Kidney tubule cell (primary cell): ENCODE data around the gene SLC7A5.
"Not testable (repeated sequence)": the region's sequence is repeated elsewhere in the genome, so short reads cannot be mapped to it uniquely, and the experiment has no call there.

Experiments
- DNase-seq: peaks from one replicate; pipeline ENCODE4 v3.0.0-alpha.2; 2018; ENCODE audit warnings: low spot score

Gene SLC7A5

DNA sequence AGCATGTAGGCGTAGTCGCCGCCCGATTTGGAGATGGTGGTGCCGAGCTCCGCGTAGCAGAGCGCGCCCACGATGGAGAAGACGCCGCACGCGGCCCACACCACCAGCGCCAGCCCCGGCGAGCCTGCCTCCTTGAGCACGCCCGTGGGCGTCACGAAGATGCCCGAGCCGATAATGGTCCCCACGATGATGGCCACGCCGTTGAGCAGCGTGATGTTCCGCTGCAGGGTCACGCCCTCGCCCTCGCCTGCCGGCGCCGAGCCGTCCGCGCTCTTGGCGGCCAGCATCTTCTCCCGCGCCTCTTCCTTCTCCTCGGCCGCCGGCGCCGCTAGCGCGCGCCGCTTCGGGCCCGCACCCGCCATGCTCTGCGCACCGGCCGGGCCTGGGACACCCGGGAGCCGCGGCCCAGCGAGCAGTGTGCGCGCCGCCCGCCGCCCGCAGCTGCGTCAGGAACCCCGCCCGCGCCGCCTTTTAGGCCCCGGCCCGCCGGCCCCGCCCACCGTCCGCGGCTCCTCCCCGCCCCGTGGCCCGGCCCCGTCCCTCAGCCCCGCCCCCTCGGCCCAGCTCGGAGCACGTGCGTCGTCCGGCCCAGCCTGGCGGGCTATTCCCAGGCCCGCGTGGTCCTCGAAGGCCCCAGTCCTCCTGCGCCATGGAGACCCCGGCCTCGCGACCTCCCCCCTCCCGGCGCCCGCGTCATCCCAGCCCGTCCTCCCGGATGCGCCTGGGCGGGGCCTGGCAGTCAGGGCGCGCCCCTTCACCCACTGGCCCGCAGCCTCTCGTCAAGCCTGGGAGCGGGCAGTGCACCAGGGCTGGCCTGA is at the start of gene SLC7A5:
Gene SLC7A5, minus strand, starts transcription at position 447 of the 818 bp plus-strand sequence. Its CDS starts 85 bp downstream, at position 362.
- DNase-seq = peak; percentile 74

DNA sequence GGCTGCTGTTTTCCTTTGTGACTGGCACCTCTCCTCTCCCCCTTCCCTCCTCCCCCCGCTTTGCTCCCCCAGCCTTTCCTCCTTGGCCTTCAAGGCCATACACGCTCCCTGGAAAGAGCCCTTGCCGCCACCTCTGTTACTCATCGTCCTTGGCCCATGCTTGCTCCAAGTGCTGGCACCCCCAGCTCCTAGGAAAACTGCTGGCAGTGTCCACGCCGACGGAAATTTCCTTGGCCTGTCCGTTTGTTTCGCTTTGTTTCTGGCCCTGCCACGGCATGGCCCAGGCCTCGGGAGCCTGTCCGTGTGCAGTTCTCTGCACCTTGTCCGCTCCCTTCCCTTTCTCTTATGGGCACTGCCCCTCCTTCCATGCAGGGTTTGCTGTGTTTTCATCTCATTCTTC is 49.0 kb upstream of the SLC7A5 start:
- DNase-seq = no peak

DNA sequence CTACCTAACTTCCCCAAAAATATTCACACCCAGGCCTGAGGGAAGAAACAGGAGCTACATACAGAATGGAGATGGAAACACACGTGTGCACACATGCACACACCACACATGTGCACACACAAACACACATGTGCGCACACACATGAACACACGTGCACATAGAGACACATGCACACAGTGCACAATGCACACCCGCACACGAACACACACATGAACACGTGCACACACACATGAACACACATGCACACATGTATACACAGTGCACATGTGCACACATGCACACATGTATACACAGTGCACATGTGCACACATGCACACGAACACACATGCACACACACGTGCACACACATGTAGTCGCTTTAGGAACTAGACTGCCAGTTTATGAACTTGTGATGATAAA is 48.2 kb upstream of the SLC7A5 start:
- no peak for DNase-seq

DNA sequence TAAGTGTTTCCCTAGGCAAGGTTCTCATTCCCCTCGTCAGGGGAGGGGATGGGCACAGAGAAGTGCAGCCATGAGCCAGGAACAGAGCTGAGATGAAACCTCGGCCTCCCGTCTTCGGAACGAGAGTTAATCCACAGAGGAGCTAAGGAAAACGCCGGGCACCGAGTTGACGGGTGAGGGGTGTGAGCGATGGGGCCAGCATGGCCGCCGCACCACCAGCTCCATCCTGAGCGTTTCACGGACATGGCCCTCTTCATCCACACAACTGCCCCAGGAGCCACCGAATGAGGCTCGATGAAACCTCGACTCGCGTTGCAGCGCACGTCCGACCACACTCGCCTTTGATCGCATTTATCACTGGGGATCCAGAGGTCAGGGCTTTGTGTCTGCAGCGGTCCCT is 45.5 kb upstream of the SLC7A5 start:
- no peak for DNase-seq

DNA sequence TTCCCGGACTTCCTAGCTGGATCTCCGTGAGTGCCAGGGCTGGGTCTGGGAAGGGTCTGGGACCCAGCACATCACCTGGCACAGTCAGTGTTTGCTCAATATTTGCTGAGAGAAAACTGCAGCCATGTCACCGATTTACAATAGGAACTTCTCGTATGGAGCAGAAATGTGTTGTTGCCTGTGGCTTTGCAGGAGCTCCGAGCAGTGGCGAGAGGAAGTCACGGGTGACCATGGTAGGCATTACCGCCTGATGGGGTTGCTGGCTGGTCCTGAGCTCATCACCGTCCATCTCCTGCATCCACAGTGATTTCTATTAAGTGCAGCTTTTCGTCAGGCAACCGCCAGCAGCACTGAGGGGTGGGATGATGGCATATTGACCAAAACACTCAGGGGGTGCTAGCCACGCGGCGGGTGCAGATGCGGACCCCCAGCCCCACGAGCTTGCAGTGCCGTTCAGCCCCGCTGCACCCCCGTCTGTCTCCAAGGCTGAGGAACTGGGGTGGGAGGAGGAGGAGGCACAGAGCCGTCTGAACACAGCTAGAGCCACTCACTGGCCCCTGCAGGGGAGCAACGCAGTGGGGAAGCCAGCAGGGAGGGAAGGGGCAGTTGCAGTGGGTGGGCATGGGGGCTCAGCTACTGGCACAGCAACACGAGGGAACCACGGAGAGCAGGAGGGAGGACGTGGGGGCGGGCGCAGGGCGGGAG is 44.9 kb upstream of the SLC7A5 start:
- not testable (repeated sequence) for DNase-seq

DNA sequence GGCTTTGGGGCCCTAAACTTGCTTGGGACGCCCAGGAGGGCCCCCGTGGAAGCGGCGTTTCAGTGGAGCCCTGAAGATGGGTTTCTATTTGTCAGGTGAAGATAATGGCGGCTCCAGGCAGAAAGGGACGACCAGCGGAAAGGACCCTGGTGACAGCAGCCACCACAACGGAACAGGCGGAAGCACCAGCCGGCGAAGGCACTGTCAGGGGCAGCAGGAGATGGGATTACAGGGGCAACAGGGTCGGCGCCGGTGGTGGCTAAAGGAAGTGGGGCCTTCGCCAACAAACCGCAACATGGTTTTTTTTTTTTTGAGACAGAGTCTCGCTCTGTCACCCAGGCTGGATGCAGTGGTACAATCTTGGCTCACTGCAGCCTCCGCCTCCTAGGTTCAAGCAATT is 43.4 kb upstream of the SLC7A5 start:
- DNase-seq = not testable (repeated sequence)

DNA sequence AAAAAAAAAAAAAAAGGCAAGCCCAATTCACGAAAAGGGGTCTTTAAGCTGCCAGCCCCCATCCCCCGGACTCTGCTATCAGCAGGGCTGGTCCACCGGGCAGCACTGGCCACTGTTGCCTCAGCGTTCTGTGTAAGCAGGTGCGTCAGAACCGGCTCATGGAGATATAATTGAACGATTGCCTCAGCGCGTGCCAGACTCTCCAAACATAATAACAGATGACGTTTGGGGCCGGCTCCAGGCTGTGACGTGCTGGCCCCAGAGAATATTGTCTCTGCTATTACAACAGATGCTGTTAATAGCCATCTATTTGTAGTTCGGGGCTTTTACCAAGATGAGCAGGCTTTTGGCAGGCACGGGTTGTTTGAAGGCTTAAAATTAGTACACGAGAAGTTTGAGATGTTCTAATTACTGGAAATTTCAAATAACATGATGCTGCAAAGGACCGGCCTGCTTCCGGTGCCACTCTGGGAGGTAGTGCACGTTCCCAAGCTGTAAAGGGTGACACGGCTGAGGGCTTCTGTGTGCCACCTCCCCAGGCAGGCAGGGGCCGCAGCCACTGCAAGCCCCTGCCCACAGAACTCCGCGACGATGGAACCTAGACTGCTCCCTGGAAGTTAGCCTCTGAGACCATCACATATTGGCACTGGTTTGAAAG is 41.9 kb upstream of the SLC7A5 start:
- not testable (repeated sequence) for DNase-seq

DNA sequence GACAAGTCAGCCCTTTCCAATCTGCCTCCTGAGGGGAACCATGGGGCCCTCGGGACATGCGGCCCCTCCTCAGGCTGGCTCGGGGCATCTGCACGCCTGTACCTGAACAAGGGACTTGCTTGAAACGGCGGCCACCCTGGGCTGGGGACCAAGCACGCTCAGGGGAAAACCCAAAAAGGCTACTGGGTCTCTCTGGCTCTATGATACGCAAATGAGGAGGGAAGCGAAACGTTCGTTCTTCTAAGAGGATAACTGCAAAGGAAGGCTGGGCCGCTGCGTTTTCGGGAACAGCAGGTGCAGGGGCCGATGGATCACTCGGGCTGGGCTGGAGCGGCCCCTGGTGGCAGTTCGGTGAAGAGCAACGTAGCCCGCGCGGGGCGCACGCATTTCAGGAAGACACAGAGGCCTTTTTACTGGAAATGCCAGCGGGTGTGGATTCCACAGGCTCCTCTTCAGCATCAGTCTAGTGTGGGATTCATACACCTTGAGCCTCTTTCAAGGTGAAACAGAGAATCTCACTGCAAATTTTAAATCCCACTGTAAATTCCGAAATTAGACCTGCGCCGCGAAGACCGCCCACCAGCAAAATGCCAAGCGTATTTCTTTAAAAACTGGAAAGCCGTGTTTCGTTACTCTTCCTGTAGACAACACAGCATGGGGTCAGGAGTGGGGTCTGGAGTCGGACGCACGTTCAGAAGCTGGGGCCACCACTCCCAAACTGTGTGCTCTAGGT is 40.1 kb upstream of the SLC7A5 start:
- DNase-seq = peak; percentile 64

DNA sequence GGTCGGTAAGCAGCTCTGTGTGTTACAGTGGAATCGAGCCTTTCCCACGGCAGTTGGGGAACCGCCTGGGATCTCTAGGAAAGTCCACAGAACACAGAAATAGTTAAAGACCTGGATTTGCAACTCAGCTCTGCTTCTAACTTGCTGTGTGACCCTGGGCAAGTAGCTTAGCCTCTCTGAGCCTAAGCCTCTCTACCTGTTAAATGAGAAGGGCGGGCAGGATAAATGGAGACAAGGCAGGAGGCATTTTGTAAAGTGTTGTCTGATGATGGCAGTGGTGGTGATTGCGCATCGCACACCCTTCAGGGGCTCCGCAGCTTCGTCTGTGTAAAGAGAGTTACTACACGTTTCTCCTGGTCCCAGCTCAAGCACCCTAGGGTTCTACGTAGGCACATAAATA is 38.8 kb upstream of the SLC7A5 start:
- DNase-seq = not testable (repeated sequence)

DNA sequence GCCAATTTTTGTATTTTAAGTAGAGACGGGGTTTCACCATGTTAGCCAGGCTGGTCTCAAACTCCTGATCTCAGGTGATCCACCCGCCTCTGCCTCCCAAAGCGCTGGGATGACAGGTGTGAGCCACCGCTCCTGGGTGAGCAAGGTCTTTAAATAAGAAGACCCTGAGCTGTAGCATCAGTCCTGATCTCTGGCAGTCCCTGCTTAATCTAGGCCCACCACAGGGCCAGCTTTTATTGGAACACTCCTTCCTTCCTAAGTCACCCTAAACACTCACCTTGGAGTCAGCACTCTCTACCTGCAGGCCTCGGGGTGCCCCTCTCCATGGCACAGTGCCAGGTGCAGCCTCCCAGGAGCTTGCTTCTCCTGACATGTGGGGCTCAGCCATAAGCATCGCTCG is 36.2 kb upstream of the SLC7A5 start:
- not testable (repeated sequence) for DNase-seq

DNA sequence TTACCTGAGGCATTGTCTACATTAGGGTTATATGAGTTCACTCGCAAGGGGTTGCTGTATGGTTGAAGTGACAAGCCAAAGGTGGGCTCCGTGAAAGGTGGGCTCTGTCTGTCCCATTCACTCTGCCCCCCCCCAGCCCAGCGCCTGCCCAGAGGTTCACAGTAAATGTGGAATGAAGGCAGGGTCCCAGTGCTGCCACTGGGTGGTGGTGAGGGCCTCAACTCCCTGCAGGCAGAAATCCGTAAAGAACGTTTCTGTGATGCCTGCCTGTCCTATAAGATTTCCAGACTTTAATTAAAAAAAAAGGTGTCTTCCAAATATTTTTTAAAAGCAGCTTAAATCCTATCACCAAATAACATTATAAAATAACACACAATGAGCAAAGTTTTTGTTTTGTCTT is 35.7 kb upstream of the SLC7A5 start:
- DNase-seq = not testable (repeated sequence)

DNA sequence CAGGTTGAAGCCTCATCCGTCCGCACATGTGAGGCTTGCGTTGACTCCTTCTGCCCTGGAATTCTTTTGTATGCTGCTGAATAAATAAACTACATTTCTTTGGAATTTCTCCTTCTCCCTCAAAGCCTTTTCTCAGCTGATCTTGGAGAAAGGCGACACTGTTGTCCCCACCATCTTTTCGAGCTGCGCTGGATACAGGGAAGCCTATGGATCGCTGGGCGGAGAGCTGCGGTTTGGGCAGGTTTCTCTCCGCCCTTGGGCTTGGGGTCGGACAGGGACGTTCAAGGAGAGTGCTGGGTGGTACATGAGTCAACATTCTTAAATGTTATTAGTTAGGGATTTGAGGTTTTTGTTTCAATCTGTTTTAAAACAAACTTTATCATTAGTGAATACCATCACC is 31.2 kb upstream of the SLC7A5 start:
- DNase-seq = not testable (repeated sequence)

DNA sequence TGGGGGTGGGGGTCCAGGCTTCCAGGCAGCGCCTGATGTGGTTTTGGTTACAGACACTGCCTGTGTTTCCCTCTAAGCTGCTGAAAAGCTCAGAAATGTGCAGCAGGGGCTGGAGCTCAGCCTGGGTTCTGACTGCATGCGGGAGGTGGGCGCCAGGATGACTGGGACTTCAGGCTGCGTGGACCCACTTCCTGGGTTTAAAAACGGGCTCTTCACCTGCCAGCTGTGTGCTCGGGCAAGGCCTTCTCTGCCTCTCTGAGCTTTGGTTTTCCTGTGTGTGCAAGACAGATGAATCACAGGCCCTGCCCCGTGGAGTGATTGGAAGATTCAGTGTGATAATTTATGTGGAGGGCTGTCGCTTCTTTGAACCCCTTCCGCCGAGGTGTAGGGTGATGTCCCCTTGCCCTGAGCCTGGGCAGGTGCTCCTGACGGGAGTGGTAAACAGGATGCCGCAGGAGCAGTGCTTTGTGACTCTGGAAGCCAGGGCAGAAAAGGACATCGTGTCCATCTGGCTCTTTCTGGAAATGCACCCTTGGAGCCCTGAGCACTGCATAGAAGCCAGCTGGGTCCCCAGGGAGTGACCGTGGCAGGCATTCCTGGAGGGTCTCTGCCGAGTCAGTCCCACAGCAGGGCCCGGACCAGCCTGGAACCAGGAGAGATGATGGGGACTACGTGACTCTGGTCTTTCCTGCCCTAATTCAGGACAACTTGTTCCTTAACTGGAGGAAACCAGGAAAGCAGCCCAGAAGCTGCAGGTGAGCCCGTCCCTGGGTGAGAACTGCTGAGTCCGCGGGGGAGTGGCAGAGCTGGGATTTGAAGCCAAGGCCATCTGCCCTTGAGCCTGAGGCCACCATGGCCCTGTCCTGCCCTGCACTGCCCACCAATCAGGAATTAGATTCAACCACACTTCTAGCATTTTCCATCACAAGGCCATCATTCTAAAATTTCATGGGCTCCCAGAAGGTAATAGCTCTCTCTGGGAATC is 28.5 kb upstream of the SLC7A5 start:
- no peak for DNase-seq

DNA sequence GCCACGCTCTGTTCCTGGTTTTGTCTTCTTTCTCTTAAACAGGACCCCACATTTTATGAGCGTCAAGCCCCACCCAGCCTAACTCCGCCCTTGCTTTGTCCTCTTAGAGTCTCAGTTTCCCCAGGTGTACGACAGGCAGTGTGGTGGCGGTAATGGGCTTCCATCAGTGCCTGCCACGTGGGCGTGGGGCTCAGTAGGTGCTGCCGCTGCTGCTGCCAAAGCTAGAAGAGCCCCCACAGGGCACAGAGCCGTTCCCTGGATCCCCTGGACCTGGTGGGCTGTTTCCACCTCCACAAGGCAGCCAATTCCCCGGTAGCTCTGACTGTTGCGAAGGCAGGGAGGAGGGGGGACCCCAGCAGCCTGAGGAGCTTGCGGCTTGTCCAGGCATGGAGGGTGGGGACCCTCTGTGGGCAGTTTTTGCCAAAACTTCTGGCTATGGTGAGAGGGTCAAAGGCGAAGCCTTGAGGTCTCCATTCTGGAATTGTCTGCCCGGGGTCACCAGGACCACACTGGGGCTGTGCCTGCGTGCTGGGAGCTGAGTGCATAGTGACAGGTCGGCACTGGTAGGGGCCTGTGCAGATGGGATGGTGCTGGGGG is 27.7 kb upstream of the SLC7A5 start:
- DNase-seq = not testable (repeated sequence)

DNA sequence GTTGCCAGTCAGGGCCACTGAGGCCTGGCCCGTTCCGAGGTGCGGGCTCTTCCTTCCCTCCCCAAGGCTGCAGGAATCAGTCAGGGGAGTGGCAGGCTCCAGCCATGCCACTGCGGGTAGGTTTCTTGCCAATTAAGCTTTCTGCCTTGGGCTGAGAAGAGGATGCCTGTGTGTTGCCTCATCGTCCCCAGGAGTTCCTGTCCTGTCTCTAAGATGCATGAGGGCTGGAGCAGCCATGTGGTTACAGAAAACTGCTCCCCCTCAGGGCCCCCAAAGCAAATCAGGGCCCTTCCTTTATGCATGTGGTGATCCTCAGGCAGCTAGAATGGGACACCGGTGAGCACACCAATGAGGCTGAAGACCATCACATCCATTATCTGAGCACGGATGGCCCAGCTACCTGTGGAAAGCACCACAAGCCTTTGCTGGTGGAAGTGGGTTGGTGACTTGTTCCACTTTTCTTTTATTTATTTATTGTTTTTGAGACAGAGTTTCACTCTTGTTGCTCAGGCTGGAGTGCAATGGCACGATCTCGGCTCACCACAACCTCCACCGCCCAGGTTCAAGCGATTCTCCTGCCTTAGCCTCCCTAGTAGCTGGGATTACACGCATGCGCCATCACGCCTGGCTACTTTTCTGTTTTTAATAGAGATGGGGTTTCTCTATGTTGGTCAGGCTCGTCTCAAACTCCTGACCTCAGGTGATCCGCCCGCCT is 27.0 kb upstream of the SLC7A5 start:
- not testable (repeated sequence) for DNase-seq

DNA sequence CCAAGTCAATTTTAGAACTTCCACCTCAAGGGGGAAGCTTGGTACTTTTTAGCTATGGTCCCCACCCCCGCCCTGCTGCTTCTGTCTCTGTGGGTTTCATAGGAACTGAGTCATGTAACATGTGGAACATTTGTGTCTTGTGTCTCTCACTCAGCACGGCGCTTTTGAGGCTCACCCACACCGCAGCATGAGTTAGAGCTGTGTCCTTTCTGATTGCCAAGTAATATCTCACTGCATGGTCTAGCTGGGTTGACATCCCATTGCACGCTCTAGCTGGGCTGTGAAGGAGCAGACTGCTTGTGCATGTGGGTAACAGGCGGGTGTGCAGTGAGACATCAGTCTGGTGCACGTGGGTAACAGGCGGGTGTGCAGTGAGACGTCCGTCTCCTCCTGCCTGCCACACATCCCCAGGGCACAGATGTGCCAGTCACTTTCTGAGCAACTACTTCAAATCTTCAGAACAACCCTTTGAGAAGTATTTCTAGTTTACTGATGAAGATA is 26.4 kb upstream of the SLC7A5 start:
- no peak for DNase-seq

DNA sequence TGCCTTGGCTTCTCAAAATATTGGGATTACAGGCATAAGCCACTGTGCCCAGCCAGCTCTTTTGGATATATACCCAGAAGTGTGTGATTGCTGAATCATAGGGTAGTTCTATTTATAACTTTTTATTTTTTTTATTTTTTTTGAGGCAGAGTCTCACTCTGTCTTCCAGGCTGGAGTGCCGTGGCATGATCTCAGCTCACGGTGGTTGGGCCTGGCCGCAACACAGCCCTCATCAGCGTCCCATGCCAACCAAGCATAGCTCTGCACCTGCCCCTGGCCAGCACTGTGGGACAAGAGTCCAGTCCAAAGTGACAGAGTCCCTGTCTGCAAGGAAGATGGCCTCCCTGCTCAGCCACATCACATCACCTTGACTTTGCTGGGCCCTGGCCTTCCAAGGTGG is 24.7 kb upstream of the SLC7A5 start:
- DNase-seq = not testable (repeated sequence)

DNA sequence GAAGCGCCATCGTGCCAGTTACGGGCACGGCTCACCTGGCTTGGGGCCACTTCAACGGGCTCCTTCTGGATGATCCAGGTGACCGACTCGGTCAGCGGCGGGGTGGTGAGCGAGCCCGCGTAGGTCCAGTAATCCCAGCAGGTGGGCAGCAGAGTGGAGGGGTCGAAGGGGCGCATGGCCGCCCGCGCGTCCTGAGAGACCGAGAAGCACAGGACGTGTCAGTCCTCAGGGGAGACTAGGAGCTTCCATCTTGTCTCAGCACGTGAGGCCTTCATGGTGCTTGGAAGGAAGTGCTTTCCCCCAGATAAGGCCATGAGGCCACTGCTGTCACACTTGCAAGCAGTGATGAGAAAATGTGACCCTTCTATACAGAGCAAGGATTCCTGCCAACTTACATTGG is 22.5 kb upstream of the SLC7A5 start:
- no peak for DNase-seq

DNA sequence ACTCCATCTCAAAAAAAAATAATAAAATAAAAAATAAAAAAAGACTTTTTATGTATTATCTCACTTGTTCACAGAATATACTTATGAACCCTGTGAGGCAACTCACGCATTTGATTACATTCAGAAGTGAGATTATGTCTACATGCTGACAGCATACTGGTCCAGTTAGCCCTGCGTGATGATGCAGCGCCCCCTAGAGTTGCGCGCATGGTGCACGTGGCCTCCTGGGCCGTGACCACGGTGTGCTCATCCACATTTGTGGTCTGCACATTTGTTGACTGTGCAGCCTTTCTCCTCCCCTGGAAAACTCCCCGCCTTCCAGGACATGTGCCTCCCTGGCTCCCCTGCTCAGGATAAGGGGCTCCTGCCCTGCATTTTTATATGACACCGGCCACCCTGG is 20.5 kb upstream of the SLC7A5 start:
- DNase-seq = not testable (repeated sequence)

DNA sequence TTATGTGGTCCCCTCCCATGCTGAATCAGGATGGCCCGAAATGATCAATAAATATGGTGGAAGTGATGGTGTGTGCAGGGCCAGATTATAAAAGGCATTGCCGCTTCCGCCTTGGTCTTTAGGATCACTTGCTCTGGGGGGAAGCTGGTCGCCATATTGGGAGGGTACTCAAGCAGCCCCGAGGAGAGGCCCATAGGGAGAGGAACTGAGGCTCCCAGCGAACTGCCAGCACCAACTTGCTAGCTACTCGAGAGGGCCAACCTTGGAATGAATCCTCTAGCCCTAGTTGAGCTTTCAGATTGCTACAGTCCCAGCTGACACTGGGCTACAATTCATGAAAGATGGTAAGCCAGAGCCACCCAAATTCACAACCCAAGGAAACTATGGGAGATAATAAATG is 19.0 kb upstream of the SLC7A5 start:
- not testable (repeated sequence) for DNase-seq
